ENCODE measurements around the gene TRAPPC3L. TPM values are rescaled to one million over a fixed set of nuclear protein-coding genes. Genes with fewer than 3 reads are reported as not detected.

TRAPPC3L gene
- total and polyA plus RNA-seq, 9 of the 15 experiments (the other 6 are each of a cell fraction or from before 2014, with no cell fraction given), result not detected

DNA sequence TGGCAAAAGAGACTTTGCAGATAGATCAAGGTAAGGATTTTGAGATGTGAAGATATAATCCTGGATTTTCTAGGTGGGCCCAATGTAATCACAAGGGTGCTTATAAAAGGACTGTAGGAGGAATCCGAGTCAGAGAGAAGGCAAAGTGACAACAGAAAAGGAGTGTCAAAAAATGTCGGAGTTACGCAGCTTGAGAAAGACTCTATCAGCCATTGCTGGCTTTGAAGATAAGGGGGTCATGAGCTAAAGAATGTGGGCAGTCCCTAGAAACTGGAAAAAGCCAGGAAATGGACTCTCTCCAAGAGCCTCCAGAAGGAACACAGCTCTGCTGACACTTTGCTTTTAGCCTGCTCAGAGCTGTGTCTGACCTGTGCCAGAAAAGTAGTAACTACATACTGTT lies 17.1 kb upstream of the TRAPPC3L start (continued):
- TF ChIP-seq, protein P1, sequence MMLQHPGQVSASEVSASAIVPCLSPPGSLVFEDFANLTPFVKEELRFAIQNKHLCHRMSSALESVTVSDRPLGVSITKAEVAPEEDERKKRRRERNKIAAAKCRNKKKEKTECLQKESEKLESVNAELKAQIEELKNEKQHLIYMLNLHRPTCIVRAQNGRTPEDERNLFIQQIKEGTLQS (IDR thresholded peaks at IDR 0.05), result no peak
- TF ChIP-seq, protein P1 (CRISPR knock-in tag; conservative IDR thresholded peaks at IDR 0.05), result no peak
- TF ChIP-seq ETV5 (CRISPR knock-in tag; IDR thresholded peaks at IDR 0.05; ENCODE audit: low read depth) (no peak), RAD21 (CRISPR knock-in tag; conservative IDR thresholded peaks at IDR 0.05 in 1 of 2, IDR thresholded peaks at IDR 0.05 in 1 of 2) (no peak), OTX1 (CRISPR knock-in tag; IDR thresholded peaks at IDR 0.05) (no peak), ARID1B (IDR thresholded peaks at IDR 0.05) (peak; percentile 88), EP300 (IDR thresholded peaks at IDR 0.05; ENCODE audit: low read length) (peak; percentile 65; the same call in 1 of the 2 replicates), CTBP1 (IDR thresholded peaks at IDR 0.05; ENCODE audit: borderline replicate concordance) (no peak), NFATC3 (IDR thresholded peaks at IDR 0.05) (no peak), ZNF695 (CRISPR knock-in tag; IDR thresholded peaks at IDR 0.05) (no peak), RFX1 (IDR thresholded peaks at IDR 0.05) (no peak), MYC (IDR thresholded peaks at IDR 0.05; ENCODE audit: low read depth, low read length) (no peak), MYC (CRISPR knock-in tag; IDR thresholded peaks at IDR 0.05; ENCODE audit: borderline replicate concordance, low read depth) (no peak), CREBBP (IDR thresholded peaks at IDR 0.05; ENCODE audit: low read depth, low read length) (no peak), RNF2 (IDR thresholded peaks at IDR 0.05) (no peak), SMAD1 (IDR thresholded peaks at IDR 0.05; ENCODE audit: low read depth, low read length, partially characterized antibody) (no peak)
- TF ChIP-seq, protein P2, sequence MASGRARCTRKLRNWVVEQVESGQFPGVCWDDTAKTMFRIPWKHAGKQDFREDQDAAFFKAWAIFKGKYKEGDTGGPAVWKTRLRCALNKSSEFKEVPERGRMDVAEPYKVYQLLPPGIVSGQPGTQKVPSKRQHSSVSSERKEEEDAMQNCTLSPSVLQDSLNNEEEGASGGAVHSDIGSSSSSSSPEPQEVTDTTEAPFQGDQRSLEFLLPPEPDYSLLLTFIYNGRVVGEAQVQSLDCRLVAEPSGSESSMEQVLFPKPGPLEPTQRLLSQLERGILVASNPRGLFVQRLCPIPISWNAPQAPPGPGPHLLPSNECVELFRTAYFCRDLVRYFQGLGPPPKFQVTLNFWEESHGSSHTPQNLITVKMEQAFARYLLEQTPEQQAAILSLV (tag; IDR thresholded peaks at IDR 0.05), result no peak
- TF ChIP-seq, protein P3, sequence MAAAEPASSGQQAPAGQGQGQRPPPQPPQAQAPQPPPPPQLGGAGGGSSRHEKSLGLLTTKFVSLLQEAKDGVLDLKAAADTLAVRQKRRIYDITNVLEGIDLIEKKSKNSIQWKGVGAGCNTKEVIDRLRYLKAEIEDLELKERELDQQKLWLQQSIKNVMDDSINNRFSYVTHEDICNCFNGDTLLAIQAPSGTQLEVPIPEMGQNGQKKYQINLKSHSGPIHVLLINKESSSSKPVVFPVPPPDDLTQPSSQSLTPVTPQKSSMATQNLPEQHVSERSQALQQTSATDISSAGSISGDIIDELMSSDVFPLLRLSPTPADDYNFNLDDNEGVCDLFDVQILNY (CRISPR knock-in tag; IDR thresholded peaks at IDR 0.05), result no peak
- TF ChIP-seq, protein P4, sequence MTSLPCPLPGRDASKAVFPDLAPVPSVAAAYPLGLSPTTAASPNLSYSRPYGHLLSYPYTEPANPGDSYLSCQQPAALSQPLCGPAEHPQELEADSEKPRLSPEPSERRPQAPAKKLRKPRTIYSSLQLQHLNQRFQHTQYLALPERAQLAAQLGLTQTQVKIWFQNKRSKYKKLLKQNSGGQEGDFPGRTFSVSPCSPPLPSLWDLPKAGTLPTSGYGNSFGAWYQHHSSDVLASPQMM (CRISPR knock-in tag; IDR thresholded peaks at IDR 0.05), result no peak
- TF ChIP-seq, protein P5, sequence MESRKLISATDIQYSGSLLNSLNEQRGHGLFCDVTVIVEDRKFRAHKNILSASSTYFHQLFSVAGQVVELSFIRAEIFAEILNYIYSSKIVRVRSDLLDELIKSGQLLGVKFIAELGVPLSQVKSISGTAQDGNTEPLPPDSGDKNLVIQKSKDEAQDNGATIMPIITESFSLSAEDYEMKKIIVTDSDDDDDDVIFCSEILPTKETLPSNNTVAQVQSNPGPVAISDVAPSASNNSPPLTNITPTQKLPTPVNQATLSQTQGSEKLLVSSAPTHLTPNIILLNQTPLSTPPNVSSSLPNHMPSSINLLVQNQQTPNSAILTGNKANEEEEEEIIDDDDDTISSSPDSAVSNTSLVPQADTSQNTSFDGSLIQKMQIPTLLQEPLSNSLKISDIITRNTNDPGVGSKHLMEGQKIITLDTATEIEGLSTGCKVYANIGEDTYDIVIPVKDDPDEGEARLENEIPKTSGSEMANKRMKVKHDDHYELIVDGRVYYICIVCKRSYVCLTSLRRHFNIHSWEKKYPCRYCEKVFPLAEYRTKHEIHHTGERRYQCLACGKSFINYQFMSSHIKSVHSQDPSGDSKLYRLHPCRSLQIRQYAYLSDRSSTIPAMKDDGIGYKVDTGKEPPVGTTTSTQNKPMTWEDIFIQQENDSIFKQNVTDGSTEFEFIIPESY (CRISPR knock-in tag; IDR thresholded peaks at IDR 0.05), result no peak
- TF ChIP-seq, protein P6, sequence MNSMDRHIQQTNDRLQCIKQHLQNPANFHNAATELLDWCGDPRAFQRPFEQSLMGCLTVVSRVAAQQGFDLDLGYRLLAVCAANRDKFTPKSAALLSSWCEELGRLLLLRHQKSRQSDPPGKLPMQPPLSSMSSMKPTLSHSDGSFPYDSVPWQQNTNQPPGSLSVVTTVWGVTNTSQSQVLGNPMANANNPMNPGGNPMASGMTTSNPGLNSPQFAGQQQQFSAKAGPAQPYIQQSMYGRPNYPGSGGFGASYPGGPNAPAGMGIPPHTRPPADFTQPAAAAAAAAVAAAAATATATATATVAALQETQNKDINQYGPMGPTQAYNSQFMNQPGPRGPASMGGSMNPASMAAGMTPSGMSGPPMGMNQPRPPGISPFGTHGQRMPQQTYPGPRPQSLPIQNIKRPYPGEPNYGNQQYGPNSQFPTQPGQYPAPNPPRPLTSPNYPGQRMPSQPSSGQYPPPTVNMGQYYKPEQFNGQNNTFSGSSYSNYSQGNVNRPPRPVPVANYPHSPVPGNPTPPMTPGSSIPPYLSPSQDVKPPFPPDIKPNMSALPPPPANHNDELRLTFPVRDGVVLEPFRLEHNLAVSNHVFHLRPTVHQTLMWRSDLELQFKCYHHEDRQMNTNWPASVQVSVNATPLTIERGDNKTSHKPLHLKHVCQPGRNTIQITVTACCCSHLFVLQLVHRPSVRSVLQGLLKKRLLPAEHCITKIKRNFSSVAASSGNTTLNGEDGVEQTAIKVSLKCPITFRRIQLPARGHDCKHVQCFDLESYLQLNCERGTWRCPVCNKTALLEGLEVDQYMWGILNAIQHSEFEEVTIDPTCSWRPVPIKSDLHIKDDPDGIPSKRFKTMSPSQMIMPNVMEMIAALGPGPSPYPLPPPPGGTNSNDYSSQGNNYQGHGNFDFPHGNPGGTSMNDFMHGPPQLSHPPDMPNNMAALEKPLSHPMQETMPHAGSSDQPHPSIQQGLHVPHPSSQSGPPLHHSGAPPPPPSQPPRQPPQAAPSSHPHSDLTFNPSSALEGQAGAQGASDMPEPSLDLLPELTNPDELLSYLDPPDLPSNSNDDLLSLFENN (IDR thresholded peaks at IDR 0.05; ENCODE audit: low read depth in 2 of 2, low read length in 2 of 2), result no peak
